HCT116 (cell line): ENCODE results near the gene CLCN5.

Experiments used
- CBX3 ChIP-seq: IDR thresholded peaks from 2 replicates; pipeline ENCODE4 v1.6.1; 2012; ENCODE audit warnings: low read depth
- ELF1 ChIP-seq: IDR thresholded peaks from 2 replicates; pipeline ENCODE4 v1.6.1; 2012; ENCODE audit warnings: low read depth, borderline replicate concordance
- EZH2 ChIP-seq: fragments of 200-600 bp; sonication (generic); IDR thresholded peaks from 2 replicates; pipeline ENCODE4 v1.6.1; 2017; ENCODE audit warnings: antibody characterized with exemption, mixed run types
- EZH2phosphoT487 ChIP-seq: fragments of 200-600 bp; IDR thresholded peaks from 2 replicates; pipeline ENCODE4 v1.6.1; 2018; ENCODE audit warnings: antibody characterized with exemption, borderline replicate concordance
- POLR2A ChIP-seq: IDR thresholded peaks from 2 replicates; pipeline ENCODE4 v1.7.0; 2011; ENCODE audit warnings: borderline replicate concordance; ENCODE audit not compliant: insufficient read depth, insufficient read length; ENCODE audit errors: extremely low read depth
- RAD21 ChIP-seq: IDR thresholded peaks from 2 replicates; pipeline ENCODE4 v1.6.1; 2012; ENCODE audit warnings: low read depth, mild to moderate bottlenecking
- REST ChIP-seq: IDR thresholded peaks from 2 replicates; pipeline ENCODE4 v1.6.1; 2012; ENCODE audit warnings: low read depth
- SP1 ChIP-seq: IDR thresholded peaks from 2 replicates; pipeline ENCODE4 v1.6.1; 2012; ENCODE audit warnings: low read depth
- TCF7L2 ChIP-seq: IDR thresholded peaks from 2 replicates; pipeline ENCODE4 v1.7.0; 2011; ENCODE audit warnings: borderline replicate concordance, inconsistent platforms; ENCODE audit not compliant: insufficient read depth, insufficient read length; ENCODE audit errors: extremely low read depth
- YY1 ChIP-seq: IDR thresholded peaks from 2 replicates; pipeline ENCODE4 v1.6.1; 2011; ENCODE audit warnings: low read length, low read depth, moderate library complexity, mild to moderate bottlenecking; ENCODE audit not compliant: insufficient replicate concordance; ENCODE audit errors: extremely low read depth
- TF ChIP-seq, protein P1 (sequence below), 3 experiments: fragments of 200-600 bp in 1 of 3; sonication (generic) in 1 of 3; IDR thresholded peaks in 2 of 3; conservative IDR thresholded peaks in 1 of 3; 2 replicates each; pipeline ENCODE4 v1.5.1; 2012 to 2017; ENCODE audit warnings: low read depth in 2 of 3, low read length in 2 of 3, antibody characterized with exemption in 1 of 3, borderline replicate concordance in 1 of 3, control low read depth in 1 of 3, mild to moderate bottlenecking in 1 of 3, mixed read lengths in 1 of 3, mixed run types in 1 of 3, moderate library complexity in 1 of 3; ENCODE audit not compliant: insufficient read depth in 1 of 3

GRCh38 chrX:50066318-50066937 lies 144.0 kb downstream of the CLCN5 start:
- TF ChIP-seq REST (no peak), YY1 (no peak), EZH2phosphoT487 (no peak), RAD21 (no peak), ELF1 (no peak), POLR2A (no peak), EZH2 (no peak), TCF7L2 (no peak), SP1 (no peak), CBX3 (no peak)
- TF ChIP-seq, protein P1, sequence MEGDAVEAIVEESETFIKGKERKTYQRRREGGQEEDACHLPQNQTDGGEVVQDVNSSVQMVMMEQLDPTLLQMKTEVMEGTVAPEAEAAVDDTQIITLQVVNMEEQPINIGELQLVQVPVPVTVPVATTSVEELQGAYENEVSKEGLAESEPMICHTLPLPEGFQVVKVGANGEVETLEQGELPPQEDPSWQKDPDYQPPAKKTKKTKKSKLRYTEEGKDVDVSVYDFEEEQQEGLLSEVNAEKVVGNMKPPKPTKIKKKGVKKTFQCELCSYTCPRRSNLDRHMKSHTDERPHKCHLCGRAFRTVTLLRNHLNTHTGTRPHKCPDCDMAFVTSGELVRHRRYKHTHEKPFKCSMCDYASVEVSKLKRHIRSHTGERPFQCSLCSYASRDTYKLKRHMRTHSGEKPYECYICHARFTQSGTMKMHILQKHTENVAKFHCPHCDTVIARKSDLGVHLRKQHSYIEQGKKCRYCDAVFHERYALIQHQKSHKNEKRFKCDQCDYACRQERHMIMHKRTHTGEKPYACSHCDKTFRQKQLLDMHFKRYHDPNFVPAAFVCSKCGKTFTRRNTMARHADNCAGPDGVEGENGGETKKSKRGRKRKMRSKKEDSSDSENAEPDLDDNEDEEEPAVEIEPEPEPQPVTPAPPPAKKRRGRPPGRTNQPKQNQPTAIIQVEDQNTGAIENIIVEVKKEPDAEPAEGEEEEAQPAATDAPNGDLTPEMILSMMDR (IDR thresholded peaks at IDR 0.05 in 2 of 3, conservative IDR thresholded peaks at IDR 0.05 in 1 of 3; ENCODE audit: borderline replicate concordance in 1 of 3, insufficient read depth in 1 of 3, low read depth in 2 of 3, low read length in 2 of 3), result no peak
